ENCODE results near the gene ETV6.

The ETV6 gene

GRCh38 chr12:11645391-11645790 lies 4.1 kb upstream of the ETV6 start:
- no peak for DNase-seq (ENCODE audit: low read depth)

DNA sequence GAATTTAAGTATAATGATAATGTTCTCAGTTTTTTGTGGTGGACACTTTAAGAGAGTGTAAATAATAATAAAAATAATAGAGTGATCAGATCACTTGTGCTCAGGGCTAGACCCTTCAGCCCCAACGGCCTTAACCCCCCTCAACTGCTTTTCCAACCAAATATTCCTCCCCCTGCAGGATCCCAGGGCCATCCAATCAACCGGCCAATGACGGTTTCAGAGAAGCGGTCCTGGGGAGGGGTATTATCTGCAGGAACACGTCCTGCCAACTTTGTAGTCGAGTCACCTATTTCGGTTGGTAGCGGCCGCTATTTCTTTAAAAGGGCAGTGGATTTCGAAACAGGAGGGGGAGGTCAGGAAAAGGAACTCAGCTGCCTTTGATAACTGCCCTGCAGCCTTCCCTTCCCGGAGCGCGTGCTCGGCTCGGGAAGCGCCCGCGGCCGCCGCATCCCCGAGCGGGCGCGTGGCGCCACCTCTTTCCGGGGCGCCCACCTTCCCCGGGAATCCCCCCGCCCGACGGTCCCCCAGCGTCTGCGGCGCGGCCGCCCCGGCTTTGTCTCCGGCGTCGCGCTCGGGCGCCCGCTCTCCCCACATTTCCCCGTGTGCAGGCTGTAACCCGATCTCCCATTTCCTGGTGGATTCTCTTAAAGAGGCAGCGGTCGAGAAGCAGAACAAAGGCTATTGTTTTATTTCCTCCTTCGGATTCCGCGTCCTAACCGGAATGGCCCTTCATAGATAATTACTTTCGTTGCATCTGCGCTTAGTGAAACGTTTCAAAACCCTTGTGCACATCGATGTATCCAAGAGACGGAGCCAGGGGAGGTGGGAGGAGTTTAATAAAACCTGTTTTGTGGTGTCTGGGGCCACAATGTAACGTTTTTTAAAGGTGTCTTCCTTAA lies 711 bp upstream of the ETV6 start:
- peak; percentile 43 for DNase-seq (ENCODE audit: low read depth)

GRCh38 chr12:11650286-11651281 lies 1.1 kb downstream of the ETV6 start:
- no peak for DNase-seq (ENCODE audit: low read depth)

DNA sequence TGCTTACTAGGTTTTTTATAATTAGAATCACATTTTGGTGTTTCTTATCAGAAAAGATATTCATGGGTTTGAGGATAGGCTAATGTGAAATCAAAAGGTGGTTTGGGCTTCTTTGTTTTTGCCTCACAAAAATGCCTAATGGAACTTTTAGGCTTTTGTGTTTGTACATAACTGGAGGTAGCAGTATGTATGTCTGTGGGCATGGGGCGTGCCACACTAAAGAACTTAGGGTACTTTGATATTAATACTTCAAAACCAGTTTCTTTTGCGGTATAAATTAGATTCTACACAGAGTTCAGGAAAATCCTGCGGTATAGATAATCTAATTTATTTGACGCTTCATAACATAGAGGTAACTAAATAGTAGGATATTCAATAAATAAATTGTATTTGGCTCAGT lies 1.9 kb downstream of the ETV6 start:
- DNase-seq (ENCODE audit: low read depth) = no peak

DNA sequence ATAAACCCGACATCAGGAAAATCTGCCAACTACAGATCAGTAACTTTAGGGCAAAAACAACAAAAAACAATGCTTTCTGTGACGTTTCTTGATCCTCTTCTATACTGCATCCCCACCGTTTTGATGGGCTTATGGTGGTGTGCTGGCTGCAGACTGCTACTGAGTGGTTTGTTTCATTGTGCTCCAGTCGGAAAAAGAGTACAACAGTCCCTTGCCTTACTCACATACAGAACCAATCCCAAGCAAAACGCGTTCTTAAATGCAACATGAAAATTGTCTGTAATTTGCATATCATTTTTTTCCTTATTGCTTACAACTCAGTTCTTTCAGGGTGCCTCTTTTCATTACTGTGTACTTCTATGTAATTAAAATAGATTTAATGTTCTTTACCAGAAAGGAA lies 2.3 kb downstream of the ETV6 start:
- DNase-seq (ENCODE audit: low read depth) = no peak

- DNase-seq (ENCODE audit: low read depth) = no peak
These were observed 3.0 kb downstream of the ETV6 start for GRCh38 chr12:11652351-11653040.

GRCh38 chr12:11653215-11653753 lies 3.8 kb downstream of the ETV6 start:
- peak; percentile 38 for DNase-seq (ENCODE audit: low read depth)

GRCh38 chr12:11654338-11654737 lies 4.9 kb downstream of the ETV6 start:
- no peak for DNase-seq (ENCODE audit: low read depth)

DNA sequence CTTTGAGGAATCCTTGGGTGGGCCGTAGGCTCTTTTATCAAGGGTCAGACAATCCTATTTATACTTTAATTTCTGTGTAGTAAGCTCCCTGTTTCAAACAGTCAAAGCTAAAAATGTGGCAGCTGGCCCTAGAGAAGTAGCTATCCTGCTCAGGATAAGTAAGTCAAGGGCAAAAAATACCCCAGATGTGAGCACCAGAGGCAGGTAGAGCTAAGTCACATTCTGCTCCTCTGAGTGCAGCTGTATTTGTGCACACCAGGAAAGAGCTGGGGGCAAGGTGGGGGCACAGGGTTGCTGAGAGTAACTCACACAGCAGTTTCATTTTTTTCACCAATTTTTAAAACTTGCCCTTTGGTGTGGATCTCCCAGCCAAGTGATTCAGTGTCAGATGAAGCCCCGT lies 5.3 kb downstream of the ETV6 start:
- DNase-seq (ENCODE audit: low read depth) = no peak

DNA sequence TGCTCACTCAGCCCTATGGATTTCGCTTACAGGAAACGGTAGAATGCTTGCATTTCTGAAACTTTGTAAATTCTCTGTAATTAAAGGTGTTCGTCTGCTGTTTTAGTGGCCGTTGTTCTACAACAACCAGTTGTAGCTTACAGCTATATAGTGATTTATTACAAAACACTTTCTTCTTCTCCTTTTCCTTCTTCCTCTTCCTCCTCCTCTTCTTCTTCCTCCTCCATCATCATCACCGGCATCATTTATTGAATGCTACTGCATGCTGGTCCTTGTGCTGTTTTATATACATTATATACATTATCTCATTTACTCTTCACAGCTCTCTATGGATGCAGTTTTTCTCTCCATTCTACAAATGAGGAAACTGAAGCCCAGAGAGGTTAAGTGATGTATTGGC lies 6.4 kb downstream of the ETV6 start:
- DNase-seq (ENCODE audit: low read depth) = no peak

DNA sequence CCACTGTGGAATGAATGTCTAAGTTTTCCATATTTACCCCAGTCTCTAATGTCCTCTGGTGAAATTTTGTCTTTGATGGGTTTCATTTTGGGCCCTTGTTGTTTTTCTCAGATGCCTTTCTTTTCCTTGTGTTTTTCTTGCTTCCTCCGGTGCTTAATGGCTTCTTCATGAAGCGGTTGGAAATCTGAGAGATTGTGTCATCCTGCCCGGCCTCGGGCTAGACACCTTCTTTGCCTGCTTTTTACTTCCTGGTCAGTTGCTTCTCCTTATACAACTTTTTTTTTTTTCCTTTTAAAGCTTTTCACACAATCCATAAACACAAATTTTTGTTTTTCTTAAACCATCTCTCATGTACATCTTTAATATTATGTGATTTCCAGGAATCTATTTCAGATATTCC lies 7.1 kb downstream of the ETV6 start:
- DNase-seq (ENCODE audit: low read depth) = no peak

DNA sequence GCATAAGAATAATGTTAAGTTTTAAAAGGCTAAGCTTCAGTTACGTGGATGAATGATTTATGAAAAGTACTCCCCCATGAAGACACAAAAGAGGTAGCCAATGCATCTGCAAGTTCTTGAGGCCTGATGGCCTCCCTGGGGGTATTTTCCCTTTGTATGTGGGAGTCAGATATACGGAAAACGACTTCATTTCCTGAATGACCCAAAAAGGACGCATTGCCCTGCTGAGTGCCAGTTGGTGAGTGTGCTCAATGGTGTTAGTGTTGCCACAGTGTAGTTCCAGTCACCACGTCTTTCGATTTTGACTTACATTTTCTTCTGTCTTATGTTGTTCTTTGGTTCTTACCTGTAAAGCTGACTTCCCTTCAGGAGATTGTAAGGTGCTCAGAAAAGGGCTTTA lies 8.0 kb downstream of the ETV6 start:
- DNase-seq (ENCODE audit: low read depth) = no peak

DNA sequence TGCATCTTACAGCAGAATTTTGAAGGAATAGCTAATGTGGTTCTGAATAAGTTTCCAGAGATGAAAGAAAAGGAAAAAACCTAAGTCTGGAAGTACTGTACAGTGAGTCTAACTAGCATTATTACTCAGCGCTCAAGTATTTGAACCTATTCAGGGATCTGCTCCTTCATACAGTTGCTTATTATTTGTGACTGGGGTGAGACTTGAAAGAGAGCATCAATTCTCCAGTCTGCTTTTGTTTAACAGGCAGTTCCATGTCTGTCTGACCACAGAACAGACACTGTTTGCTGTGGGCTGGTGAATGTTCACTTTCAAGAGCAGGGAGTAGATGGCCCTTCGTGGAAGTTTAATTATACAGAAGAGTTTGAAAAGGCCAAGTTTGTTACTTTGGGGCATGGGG lies 9.3 kb downstream of the ETV6 start:
- no peak for DNase-seq (ENCODE audit: low read depth)

- DNase-seq (ENCODE audit: low read depth) = no peak
These were observed 11.2 kb downstream of the ETV6 start for GRCh38 chr12:11660624-11661023.

DNA sequence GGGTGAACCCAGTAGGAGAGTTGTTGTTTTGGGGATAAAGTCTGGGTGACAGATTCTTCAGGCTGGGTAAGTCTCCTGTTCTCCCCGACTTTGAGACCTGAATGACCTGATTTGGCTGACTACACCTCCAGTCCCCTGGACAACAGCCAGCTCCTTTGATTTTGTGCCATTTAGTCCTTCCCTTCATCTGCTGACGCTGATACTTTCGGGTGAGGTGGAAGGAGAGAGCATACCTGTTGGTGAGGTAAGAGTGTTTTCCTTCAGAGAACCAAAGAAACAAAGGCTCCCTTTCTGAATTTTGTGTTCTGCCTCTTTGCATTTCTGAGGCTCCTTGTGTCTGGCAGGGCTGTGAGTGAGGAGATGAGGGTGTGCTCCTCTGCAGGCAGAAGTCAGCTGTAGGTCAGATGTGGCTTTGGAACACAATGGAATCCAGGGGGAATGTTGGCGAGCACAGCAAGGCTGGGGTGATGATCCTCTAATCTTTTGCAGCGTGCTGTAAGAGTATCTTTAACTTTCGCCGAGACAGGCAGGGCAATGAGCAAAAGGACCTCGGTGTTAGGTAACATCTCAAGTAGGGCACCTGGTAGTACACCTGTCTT lies 12.1 kb downstream of the ETV6 start:
- DNase-seq (ENCODE audit: low read depth) = no peak

GRCh38 chr12:11662369-11662768 lies 12.9 kb downstream of the ETV6 start:
- DNase-seq (ENCODE audit: low read depth) = no peak

- DNase-seq (ENCODE audit: low read depth) = no peak
These were observed 13.7 kb downstream of the ETV6 start for GRCh38 chr12:11663130-11663529.

DNA sequence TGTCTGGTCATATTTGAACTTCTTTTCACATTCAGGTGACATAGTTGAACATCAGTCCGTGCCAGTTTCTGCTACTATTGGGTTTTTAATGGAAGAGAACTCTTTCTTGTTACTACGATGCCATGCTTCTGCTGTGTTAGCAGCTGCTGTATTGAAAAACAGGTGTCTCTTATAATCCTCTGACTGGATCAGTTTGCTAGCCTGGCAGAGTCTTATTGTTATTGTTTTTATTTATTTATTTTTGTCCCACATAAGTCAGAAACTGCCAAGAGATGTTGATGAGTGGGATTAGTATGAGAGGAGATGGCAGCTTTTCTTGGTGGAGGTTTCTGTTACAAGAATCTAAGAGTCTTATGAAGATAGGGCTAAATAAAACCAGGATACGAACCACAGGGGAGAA lies 14.6 kb downstream of the ETV6 start:
- DNase-seq (ENCODE audit: low read depth) = no peak

DNA sequence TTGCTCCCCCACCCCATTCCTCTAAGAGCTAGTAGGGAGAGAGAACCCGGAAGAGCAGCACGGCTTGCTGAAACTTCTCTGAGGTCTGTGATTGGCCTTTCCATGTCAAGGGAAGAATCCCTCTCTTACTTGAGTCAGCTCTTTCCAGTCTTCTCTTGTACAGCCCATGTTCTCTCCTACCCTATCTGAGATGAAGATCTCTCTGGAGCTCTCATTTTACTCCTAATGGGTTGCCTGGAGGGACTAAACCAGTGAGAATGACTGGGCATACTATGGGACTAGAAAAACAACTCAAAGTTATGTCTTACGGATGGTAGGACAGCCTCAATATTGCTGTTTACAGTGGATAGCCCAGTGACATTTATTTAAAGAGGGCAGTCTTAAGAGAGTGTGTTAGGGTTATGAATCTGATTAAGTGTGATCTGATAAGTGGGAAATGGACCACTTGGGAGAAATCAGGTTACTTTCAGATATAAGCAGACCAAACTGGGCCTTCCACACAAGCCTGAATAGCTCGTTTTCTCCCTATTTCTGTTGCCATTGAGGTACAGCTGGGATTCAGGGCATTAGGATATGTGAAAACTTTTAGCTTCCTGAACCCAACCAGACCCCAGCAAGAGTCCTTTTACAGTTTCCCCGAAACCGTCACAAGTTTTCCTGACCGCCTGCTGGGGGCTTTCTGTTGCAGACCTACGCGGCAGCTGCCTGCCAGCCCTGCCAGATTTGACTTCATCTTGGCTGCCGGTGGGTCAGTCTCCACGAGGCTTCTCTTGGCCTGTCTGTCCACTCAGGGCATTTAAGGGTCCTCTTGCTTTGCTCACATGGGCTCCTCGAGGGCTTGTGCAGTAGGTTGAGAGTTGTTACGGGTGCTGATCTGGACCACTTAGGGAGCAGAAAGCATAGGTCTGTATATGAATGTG lies 16.9 kb downstream of the ETV6 start:
- DNase-seq (ENCODE audit: low read depth) = no peak

DNA sequence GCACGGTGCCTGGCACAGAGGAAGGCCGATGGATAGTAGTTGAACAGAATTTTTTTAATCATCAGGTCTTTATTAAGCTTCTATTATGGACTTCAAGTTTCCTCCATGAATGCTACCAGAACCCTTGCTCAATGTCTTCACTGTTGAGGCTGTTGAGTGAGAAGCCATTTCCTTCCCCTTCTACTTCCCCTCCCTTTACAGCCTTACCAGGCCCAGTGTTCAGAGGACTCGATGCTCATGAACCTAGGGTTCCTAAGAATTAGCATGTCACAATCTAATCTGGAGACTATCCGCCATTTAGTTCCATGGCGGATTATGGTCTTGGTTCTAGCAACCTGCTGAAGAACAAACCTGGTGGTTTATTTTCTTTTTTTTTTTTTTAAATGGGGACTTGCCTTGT lies 17.7 kb downstream of the ETV6 start:
- DNase-seq (ENCODE audit: low read depth) = no peak

DNA sequence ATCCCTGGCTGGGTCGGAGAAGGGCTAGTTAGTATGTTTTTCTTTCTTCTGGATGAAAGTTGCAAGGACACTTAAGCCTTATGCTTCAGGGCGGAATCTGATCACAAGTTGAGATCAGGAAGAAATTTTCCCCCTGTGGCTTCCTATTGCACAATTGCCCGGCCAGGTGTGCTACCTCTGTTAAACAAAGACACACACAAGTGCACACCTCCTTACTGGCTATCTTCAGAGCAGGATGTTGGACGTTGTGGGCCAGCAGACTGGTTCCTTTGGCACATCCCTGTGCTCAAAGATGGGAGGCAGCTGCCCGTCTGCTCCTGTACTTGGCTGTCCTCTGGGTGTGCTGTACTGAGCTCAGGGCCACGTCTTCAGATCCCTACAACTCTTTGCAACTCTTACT lies 19.1 kb downstream of the ETV6 start:
- DNase-seq (ENCODE audit: low read depth) = no peak

Measured in stimulated activated CD8-positive, alpha-beta memory T cell treated with anti-CD3 and anti-CD28 coated beads, Interleukin-4, amount 100 ng/mL, for 24 hours (primary cell).